Psoas muscle (tissue), 8 donors: ENCODE measurements around the gene BRD2. TPM values are rescaled to one million over a fixed set of nuclear protein-coding genes. Genes with fewer than 3 reads are reported as not detected.

Source experiments
- ATAC-seq, 4 donors: fragments of 200-7000 bp; cut with Tn5 transposase; one replicate each; pipeline ENCODE4 v1.9.1; 2020; ENCODE audit warnings: moderate library complexity in 3 of 4, mild to moderate bottlenecking in 2 of 4
- DNase-seq, 2 donors: peaks; one replicate each; pipeline ENCODE4 v3.0.0-alpha.2; 2020
- H3K27ac ChIP-seq: fragments of 200-600 bp; one replicate; pipeline ENCODE4 v1.8.0; 2022
- H3K27me3 ChIP-seq, 3 donors: fragments of 200-600 bp in 1 of 3; one replicate each; pipeline versions ENCODE4 v1.6.1 to v1.8.0; 2013 to 2022; ENCODE audit warnings: low read length in 2 of 3, mild to moderate bottlenecking in 2 of 3, moderate library complexity in 1 of 3; ENCODE audit not compliant: insufficient read depth in 3 of 3
- H3K36me3 ChIP-seq, 2 donors: fragments of 200-600 bp in 1 of 2; one replicate each; pipeline versions ENCODE4 v1.6.1 to v1.8.0; 2013 to 2022; ENCODE audit warnings: low read depth in 1 of 2, mild to moderate bottlenecking in 1 of 2, moderate library complexity in 1 of 2; ENCODE audit not compliant: insufficient read depth in 1 of 2
- H3K4me1 ChIP-seq: fragments of 200-600 bp; one replicate; pipeline ENCODE4 v1.8.0; 2022
- H3K4me3 ChIP-seq: fragments of 200-600 bp; one replicate; pipeline ENCODE4 v1.8.0; 2022; ENCODE audit warnings: mild to moderate bottlenecking
- H3K9me3 ChIP-seq: fragments of 200-600 bp; one replicate; pipeline ENCODE4 v1.8.0; 2022
- WGBS, 3 donors: extraction: QIAGEN DNeasy Blood & Tissue Kit; methylation state at CpG; one replicate each; pipeline versions ENCODE4 v1.1.6 to v1.1.7; 2013; 5-methylcytosine and 5-hydroxymethylcytosine counted together
- intact Hi-C, 2 donors: fragments of 100-400 bp; cut with DNase I; formaldehyde crosslinking; loops; one replicate each; pipeline versions ENCODE4 v1.11.0 to v1.14.2; 2022
- polyA plus RNA-seq, 3 donors: library from polyadenylated mRNA; stranded (reverse); fragments of 200-250 nt; gene quantifications; one replicate each; pipeline ENCODE4 v1.2.3, GENCODE V29; 2013
- total RNA-seq, 4 donors: library from RNA; stranded (reverse); fragmentation: NEBNext Ultra II Directional in 2 of 4; extraction: Animal tissue kit (Norgen Biotek cat#: 25700) in 2 of 4; gene quantifications; one replicate each; pipeline versions ENCODE4 v1.2.1 to v1.2.4, GENCODE V29; 2021 to 2023
- TF ChIP-seq, protein P1 (sequence below): fragments of 200-600 bp; IDR thresholded peaks from one replicate; pipeline ENCODE4 v1.8.0; 2022; ENCODE audit warnings: antibody characterized with exemption
- donor health status: healthy with polysubstance abuse.
- donor health status: DM: no; HTN: no; CAD: no; lungs with moderate emphysema.
- donor health status: Bipolar disorder and iron deficiency.
- donor health status: healthy.
- donor health status: DM: yes; HTN: yes; CAD: no.
- donor health status: DM: no; HTN: no; CAD: no.
- donor health status: DM: no; HTN: no; CAD: no.
- donor health status: DM: yes; HTN: yes; CAD: no.

The BRD2 gene
- total and polyA plus RNA-seq, 7 donors, result 62.2 to 135 (median 93.0) TPM

DNA sequence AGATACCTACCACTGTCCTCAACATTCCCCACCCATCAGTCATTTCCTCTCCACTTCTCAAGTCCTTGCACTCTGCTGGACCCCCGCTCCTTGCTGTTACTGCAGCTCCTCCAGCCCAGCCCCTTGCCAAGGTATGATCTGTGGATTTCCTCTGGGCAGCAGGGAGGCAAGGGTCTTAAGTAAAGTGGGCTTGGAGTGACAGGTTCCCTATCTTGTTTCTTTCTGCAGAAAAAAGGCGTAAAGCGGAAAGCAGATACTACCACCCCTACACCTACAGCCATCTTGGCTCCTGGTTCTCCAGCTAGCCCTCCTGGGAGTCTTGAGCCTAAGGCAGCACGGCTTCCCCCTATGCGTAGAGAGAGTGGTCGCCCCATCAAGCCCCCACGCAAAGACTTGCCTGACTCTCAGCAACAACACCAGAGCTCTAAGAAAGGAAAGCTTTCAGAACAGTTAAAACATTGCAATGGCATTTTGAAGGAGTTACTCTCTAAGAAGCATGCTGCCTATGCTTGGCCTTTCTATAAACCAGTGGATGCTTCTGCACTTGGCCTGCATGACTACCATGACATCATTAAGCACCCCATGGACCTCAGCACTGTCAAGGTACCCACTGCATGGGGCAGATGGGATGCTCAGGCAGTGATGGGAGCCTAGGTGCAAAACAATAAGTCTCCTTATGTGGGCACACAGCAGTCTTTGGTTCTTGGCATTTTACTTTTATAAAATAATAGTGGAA is 8.1 kb downstream of the BRD2 start:
- intact Hi-C loops, result loop anchor here in 1 of 2 donors (10.0 kb wide), 1 partner anchor 1162 kb away; the partner anchor contains the start of genes HSPA1A and HSPA1L
- peak overlapping the region; percentile 79 for H3K4me3 ChIP-seq
- no peak for DNase-seq
- peaks cover 44% of the 10 kb centered on the region for H3K4me1 ChIP-seq
- no peak overlapping the region for H3K27ac ChIP-seq
- no peaks in the 10 kb centered on the region for H3K27me3 ChIP-seq
- TF ChIP-seq, protein P1, sequence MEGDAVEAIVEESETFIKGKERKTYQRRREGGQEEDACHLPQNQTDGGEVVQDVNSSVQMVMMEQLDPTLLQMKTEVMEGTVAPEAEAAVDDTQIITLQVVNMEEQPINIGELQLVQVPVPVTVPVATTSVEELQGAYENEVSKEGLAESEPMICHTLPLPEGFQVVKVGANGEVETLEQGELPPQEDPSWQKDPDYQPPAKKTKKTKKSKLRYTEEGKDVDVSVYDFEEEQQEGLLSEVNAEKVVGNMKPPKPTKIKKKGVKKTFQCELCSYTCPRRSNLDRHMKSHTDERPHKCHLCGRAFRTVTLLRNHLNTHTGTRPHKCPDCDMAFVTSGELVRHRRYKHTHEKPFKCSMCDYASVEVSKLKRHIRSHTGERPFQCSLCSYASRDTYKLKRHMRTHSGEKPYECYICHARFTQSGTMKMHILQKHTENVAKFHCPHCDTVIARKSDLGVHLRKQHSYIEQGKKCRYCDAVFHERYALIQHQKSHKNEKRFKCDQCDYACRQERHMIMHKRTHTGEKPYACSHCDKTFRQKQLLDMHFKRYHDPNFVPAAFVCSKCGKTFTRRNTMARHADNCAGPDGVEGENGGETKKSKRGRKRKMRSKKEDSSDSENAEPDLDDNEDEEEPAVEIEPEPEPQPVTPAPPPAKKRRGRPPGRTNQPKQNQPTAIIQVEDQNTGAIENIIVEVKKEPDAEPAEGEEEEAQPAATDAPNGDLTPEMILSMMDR, result no peak
- H3K9me3 ChIP-seq, result no peaks in the 10 kb centered on the region
- H3K36me3 ChIP-seq, result peaks cover 35 to 94% of the 10 kb centered on the region in 2 donors
- 76 to 87% (median 77%) methylated on average over 7 of the region's 7 CpGs for WGBS, 3 donors
- ATAC-seq, result no peak

DNA sequence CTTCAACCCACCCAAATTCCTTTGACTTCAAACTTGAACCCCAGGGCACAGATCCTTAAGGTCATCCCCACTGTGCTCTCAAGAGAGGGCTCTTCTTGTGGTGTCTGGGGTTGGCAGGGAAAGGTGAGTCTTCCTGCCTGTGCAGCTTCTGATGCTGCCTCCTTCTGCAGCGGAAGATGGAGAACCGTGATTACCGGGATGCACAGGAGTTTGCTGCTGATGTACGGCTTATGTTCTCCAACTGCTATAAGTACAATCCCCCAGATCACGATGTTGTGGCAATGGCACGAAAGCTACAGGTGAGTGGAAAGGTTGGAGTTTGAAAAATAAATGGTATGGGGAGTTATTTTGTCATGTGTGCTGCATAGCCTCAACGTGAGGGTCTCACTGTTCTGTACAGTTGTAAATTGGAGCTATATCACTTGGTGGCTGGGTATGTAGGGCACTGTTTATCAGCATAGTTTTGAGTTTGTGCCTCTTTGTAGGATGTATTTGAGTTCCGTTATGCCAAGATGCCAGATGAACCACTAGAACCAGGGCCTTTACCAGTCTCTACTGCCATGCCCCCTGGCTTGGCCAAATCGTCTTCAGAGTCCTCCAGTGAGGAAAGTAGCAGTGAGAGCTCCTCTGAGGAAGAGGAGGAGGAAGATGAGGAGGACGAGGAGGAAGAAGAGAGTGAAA is 9.0 kb downstream of the BRD2 start:
- Histone ChIP-seq H3K9me3 (no peaks in the 10 kb centered on the region), H3K4me1 (peaks cover 45% of the 10 kb centered on the region), H3K4me3 (peak overlapping the region; percentile 79), H3K36me3 (peaks cover 35 to 100% of the 10 kb centered on the region in 2 donors), H3K27me3 (no peaks in the 10 kb centered on the region), H3K27ac (peak overlapping the region; percentile 14)
- no peak for ATAC-seq
- TF ChIP-seq, protein P1, result no peak
- intact Hi-C loops, result loop anchor here in 1 of 2 donors (10.0 kb wide), 1 partner anchor 1163 kb away; the partner anchor contains the start of genes HSPA1A and HSPA1L
- 62 to 70% (median 66%) methylated on average over 10 of the region's 10 CpGs for WGBS, 3 donors
- no peak for DNase-seq

DNA sequence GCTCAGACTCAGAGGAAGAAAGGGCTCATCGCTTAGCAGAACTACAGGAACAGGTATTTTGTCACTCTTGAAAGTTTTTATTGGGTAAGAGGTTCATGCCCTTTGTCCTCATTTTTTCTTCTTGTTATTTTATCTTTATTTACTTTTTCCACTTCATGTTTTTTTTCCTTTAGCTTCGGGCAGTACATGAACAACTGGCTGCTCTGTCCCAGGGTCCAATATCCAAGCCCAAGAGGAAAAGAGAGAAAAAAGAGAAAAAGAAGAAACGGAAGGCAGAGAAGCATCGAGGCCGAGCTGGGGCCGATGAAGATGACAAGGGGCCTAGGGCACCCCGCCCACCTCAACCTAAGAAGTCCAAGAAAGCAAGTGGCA is 9.5 kb downstream of the BRD2 start:
- WGBS, 3 donors, result 57 to 67% (median 61%) methylated on average over 7 of the region's 7 CpGs
- Histone ChIP-seq H3K27me3 (no peaks in the 10 kb centered on the region), H3K9me3 (no peaks in the 10 kb centered on the region), H3K36me3 (peaks cover 32 to 100% of the 10 kb centered on the region in 2 donors), H3K4me1 (peaks cover 45% of the 10 kb centered on the region), H3K4me3 (no peak overlapping the region), H3K27ac (peak overlapping the region; percentile 14)
- TF ChIP-seq, protein P1, result no peak
- intact Hi-C loops, result loop anchor here in 1 of 2 donors (10.0 kb wide), 1 partner anchor 1163 kb away; the partner anchor contains the start of genes HSPA1A and HSPA1L
- DNase-seq (no peak), ATAC-seq (no peak)

DNA sequence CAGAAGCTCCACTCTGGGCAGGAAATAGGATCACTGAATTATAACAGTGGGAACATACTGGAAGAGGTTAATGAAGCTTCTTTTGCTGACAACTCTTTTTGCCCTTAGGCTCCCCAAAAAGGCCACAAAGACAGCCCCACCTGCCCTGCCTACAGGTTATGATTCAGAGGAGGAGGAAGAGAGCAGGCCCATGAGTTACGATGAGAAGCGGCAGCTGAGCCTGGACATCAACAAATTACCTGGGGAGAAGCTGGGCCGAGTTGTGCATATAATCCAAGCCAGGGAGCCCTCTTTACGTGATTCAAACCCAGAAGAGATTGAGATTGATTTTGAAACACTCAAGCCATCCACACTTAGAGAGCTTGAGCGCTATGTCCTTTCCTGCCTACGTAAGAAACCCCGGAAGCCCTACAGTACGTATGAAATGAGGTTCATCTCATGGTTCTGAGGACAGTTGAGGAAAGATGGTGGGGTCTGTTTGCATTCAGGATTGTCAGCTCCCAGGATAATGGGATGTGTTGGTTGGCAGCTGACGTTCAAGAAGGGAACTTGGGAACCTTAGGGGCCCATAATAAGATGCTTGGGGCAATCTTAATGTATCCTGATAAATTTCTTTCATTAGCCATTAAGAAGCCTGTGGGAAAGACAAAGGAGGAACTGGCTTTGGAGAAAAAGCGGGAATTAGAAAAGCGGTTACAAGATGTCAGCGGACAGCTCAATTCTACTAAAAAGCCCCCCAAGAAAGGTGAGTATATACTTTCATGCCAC is 11.5 kb downstream of the BRD2 start:
- TF ChIP-seq, protein P1, result no peak
- peaks cover 45% of the 10 kb centered on the region for H3K4me1 ChIP-seq
- ATAC-seq (no peak), DNase-seq (no peak)
- intact Hi-C loops, result loop anchor here in 1 of 2 donors (10.0 kb wide), 1 partner anchor 1165 kb away; the partner anchor contains the start of genes HSPA1A and HSPA1L
- H3K27ac ChIP-seq, result no peak overlapping the region
- H3K27me3 ChIP-seq, result no peaks in the 10 kb centered on the region
- 86 to 89% (median 87%) methylated on average over 12 of the region's 12 CpGs for WGBS, 3 donors
- H3K9me3 ChIP-seq, result no peaks in the 10 kb centered on the region
- H3K4me3 ChIP-seq, result no peak overlapping the region
- peaks cover 26 to 87% of the 10 kb centered on the region in 2 donors for H3K36me3 ChIP-seq
